ENCODE results near the gene PSD2.

The PSD2 gene

GRCh38 chr5:139854029-139854605 lies 58.5 kb downstream of the PSD2 start:
- in situ Hi-C loops (cut with MboI; ENCODE audit: low sequenced_read_pairs), result no loop called here

GRCh38 chr5:139854953-139855352 lies 59.3 kb downstream of the PSD2 start:
- in situ Hi-C loops (cut with MboI; ENCODE audit: low sequenced_read_pairs), result no loop called here

GRCh38 chr5:139855451-139855850 lies 59.8 kb downstream of the PSD2 start:
- in situ Hi-C loops (cut with MboI; ENCODE audit: low sequenced_read_pairs), result no loop called here

- in situ Hi-C loops (cut with MboI; ENCODE audit: low sequenced_read_pairs), result no loop called here
These were observed 60.4 kb downstream of the PSD2 start for GRCh38 chr5:139855946-139856540.

GRCh38 chr5:139856714-139857113 lies 61.1 kb downstream of the PSD2 start:
- in situ Hi-C loops (cut with MboI; ENCODE audit: low sequenced_read_pairs), result no loop called here

- in situ Hi-C loops (cut with MboI; ENCODE audit: low sequenced_read_pairs), result no loop called here
These were observed 63.4 kb downstream of the PSD2 start for GRCh38 chr5:139859013-139859412.

GRCh38 chr5:139861021-139861888 lies 65.6 kb downstream of the PSD2 start:
- in situ Hi-C loops (cut with MboI; ENCODE audit: low sequenced_read_pairs), result no loop called here

- in situ Hi-C loops (cut with MboI; ENCODE audit: low sequenced_read_pairs), result no loop called here
These were observed 66.2 kb downstream of the PSD2 start for GRCh38 chr5:139861889-139862207.

GRCh38 chr5:139862313-139862712 lies 66.7 kb downstream of the PSD2 start:
- in situ Hi-C loops (cut with MboI; ENCODE audit: low sequenced_read_pairs), result no loop called here

- in situ Hi-C loops (cut with MboI; ENCODE audit: low sequenced_read_pairs), result no loop called here
These were observed 67.2 kb downstream of the PSD2 start for GRCh38 chr5:139862803-139863202.

GRCh38 chr5:139863361-139863760 lies 67.8 kb downstream of the PSD2 start:
- in situ Hi-C loops (cut with MboI; ENCODE audit: low sequenced_read_pairs), result no loop called here

- in situ Hi-C loops (cut with MboI; ENCODE audit: low sequenced_read_pairs), result no loop called here
These were observed 68.4 kb downstream of the PSD2 start for GRCh38 chr5:139863855-139864558.

GRCh38 chr5:139864716-139865483 lies 69.3 kb downstream of the PSD2 start:
- in situ Hi-C loops (cut with MboI; ENCODE audit: low sequenced_read_pairs), result no loop called here

GRCh38 chr5:139867109-139867508 lies 71.5 kb downstream of the PSD2 start:
- in situ Hi-C loops (cut with MboI; ENCODE audit: low sequenced_read_pairs), result no loop called here

GRCh38 chr5:139867581-139867980 lies 72.0 kb downstream of the PSD2 start:
- in situ Hi-C loops (cut with MboI; ENCODE audit: low sequenced_read_pairs), result no loop called here

- in situ Hi-C loops (cut with MboI; ENCODE audit: low sequenced_read_pairs), result no loop called here
These were observed 73.6 kb downstream of the PSD2 start for GRCh38 chr5:139869042-139869790.

GRCh38 chr5:139870677-139871076 lies 75.1 kb downstream of the PSD2 start:
- in situ Hi-C loops (cut with MboI; ENCODE audit: low sequenced_read_pairs), result no loop called here

- in situ Hi-C loops (cut with MboI; ENCODE audit: low sequenced_read_pairs), result no loop called here
These were observed 76.0 kb downstream of the PSD2 start for GRCh38 chr5:139871614-139872013.

GRCh38 chr5:139872052-139872766 lies 76.6 kb downstream of the PSD2 start:
- in situ Hi-C loops (cut with MboI; ENCODE audit: low sequenced_read_pairs), result no loop called here

Data from hTERT RPE-1 (cell line).